Nucleus accumbens (tissue), 56 donors: ENCODE measurements around the gene PTPRT.
"Not testable (repeated sequence)": the region's sequence is repeated elsewhere in the genome, so short reads cannot be mapped to it uniquely, and the experiment has no call there.

Experiments used
- DNase-seq, 56 donors: peaks; one replicate each; lab custom pipeline; 2025; lab: John Stamatoyannopoulos, UW

PTPRT gene

GRCh38 chr20:42276718-42277602 is 912.7 kb downstream of the PTPRT start:
- peak in 27 of 56 donors; percentile 1 to 56 (median 16) for DNase-seq

GRCh38 chr20:42274986-42275385 is 914.7 kb downstream of the PTPRT start:
- DNase-seq: no peak

- no peak for DNase-seq
These were observed 917.2 kb downstream of the PTPRT start for GRCh38 chr20:42272516-42272915.

- peak in 2 of 56 donors; percentile 15 to 24 for DNase-seq
These were observed 919.2 kb downstream of the PTPRT start for GRCh38 chr20:42270539-42270938.

- no peak for DNase-seq
These were observed 921.8 kb downstream of the PTPRT start for GRCh38 chr20:42267793-42268384.

GRCh38 chr20:42261766-42262270 is 927.9 kb downstream of the PTPRT start:
- no peak for DNase-seq

- no peak for DNase-seq
These were observed 929.5 kb downstream of the PTPRT start for GRCh38 chr20:42260184-42260583.

- DNase-seq: no peak
These were observed 930.3 kb downstream of the PTPRT start for GRCh38 chr20:42259389-42259788.

GRCh38 chr20:42258564-42259302 is 931.0 kb downstream of the PTPRT start:
- DNase-seq: no peak

- DNase-seq: no peak
These were observed 933.9 kb downstream of the PTPRT start for GRCh38 chr20:42255821-42256220.

GRCh38 chr20:42254673-42255072 is 935.0 kb downstream of the PTPRT start:
- no peak for DNase-seq

GRCh38 chr20:42252116-42252515 is 937.6 kb downstream of the PTPRT start:
- no peak for DNase-seq

- no peak for DNase-seq
These were observed 970.9 kb downstream of the PTPRT start for GRCh38 chr20:42218621-42219374.

GRCh38 chr20:42214074-42214473 is 975.6 kb downstream of the PTPRT start:
- no peak for DNase-seq

GRCh38 chr20:42212391-42212790 is 977.3 kb downstream of the PTPRT start:
- DNase-seq: no peak

GRCh38 chr20:42206557-42206956 is 983.1 kb downstream of the PTPRT start:
- DNase-seq: not testable (repeated sequence)

- peak in 31 of 56 donors; percentile 0 to 70 (median 12) for DNase-seq
These were observed 985.5 kb downstream of the PTPRT start for GRCh38 chr20:42204109-42204660.

GRCh38 chr20:42197599-42197998 is 992.1 kb downstream of the PTPRT start:
- DNase-seq: no peak

- no peak for DNase-seq
These were observed 996.6 kb downstream of the PTPRT start for GRCh38 chr20:42193119-42193518.

GRCh38 chr20:42192321-42192720 is 997.4 kb downstream of the PTPRT start:
- no peak for DNase-seq
